ENCODE measurements around the gene CHL1.

DNA sequence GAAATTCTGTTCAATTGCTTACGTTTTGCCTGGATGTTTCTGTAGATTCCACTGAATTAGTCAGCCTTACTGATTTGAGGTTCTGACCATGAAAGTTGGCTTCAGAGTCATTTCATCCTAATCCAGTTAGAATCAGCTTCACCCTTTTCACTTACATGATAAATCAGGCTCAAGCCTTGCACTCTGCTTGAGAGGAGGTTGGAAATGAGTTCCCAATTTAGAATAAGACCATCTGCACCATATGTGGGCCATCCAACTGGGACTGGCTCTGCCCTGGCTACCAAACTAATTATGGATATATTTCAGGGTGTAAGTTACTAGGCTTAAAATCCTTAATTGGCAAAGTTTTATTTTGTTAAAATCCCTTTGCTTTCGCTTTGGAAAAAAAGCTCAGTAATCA lies 255.7 kb downstream of the CHL1 start:
- TF ChIP-seq EZH2 (IDR thresholded peaks at IDR 0.05) (no peak), POLR2AphosphoS5 (IDR thresholded peaks at IDR 0.05; ENCODE audit: borderline replicate concordance, low read depth, low read length) (no peak)
